Lower leg skin (tissue), 3 donors: ENCODE measurements around the gene MYRIP.

Experiments
- POLR2A ChIP-seq, 2 donors: fragments of 450-650 bp; IDR thresholded peaks; one replicate each; pipeline ENCODE4 v1.6.1; 2016 to 2017; ENCODE audit warnings: antibody characterized with exemption in 2 of 2, mild to moderate bottlenecking in 1 of 2, moderate library complexity in 1 of 2
- TF ChIP-seq, protein P1 (sequence below), 3 donors: fragments of 450-650 bp; IDR thresholded peaks; one replicate each; pipeline ENCODE4 v1.5.1; 2016; ENCODE audit warnings: antibody characterized with exemption in 3 of 3, mild to moderate bottlenecking in 3 of 3, moderate library complexity in 2 of 3

DNA sequence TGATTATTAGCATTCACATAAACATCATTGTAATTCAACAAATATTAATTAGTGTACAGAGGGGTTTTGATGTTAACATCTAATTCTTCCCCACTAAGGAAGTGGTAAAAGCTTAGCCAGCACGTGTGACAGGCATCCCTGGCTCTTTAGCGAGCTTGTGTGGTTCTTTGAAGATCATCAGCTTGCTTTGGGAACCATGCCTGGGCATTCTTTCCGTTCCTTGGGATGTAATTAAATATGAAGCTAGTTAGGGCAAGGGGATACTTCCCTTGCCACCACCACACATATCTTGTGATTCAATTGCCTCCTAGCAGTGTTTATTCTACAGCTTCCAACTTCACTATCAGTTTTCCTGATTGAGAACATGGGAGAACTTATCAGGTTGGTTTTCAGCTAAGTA lies 246.5 kb downstream of the MYRIP start:
- TF ChIP-seq, protein P1, sequence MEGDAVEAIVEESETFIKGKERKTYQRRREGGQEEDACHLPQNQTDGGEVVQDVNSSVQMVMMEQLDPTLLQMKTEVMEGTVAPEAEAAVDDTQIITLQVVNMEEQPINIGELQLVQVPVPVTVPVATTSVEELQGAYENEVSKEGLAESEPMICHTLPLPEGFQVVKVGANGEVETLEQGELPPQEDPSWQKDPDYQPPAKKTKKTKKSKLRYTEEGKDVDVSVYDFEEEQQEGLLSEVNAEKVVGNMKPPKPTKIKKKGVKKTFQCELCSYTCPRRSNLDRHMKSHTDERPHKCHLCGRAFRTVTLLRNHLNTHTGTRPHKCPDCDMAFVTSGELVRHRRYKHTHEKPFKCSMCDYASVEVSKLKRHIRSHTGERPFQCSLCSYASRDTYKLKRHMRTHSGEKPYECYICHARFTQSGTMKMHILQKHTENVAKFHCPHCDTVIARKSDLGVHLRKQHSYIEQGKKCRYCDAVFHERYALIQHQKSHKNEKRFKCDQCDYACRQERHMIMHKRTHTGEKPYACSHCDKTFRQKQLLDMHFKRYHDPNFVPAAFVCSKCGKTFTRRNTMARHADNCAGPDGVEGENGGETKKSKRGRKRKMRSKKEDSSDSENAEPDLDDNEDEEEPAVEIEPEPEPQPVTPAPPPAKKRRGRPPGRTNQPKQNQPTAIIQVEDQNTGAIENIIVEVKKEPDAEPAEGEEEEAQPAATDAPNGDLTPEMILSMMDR (IDR thresholded peaks at IDR 0.05), result no peak
- no peak for TF ChIP-seq POLR2A (IDR thresholded peaks at IDR 0.05)
